Inferior parietal cortex (tissue), 1 donor: ENCODE data around the gene LDLRAP1.

Experiments
- DNase-seq: peaks from one replicate; pipeline ENCODE4 v3.0.0-alpha.2; 2016; ENCODE audit errors: extremely low spot score

The LDLRAP1 gene

DNA sequence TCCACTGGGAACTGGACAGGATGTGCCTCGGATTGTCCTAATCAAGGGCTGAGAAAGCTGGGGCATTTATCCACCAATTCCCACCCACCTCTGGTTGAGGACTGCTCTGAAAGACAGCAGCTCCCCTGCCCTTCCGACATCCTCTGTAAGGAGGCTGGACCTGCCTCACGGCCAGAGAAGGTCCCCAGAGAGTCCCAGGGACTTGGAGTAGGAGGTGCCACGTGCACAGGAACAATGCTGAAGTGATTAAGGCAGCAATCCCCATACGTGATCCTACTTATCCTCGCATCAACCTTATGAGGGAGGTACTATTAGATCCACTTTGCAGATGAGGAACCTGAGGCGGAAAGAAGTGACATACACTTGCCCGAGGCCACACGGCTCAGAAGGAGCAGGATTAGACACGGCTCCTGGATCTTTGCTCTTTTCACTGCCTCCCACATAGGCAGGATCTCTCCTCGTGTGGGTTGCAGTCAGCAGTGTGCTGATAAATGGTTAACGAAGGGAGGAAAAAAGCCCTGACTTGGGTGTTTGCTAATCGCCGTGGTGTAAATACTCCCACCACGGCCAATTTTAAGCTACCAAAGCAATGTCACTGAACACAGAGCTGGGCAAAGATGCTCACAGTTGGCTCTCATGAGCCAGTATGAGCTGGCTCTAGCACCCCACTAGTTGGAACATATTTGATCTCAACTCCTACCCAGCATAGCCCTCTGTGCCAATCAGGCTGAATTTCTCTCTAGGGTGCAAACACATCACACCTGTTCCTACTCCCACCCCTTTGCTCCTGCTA is 18.6 kb upstream of the LDLRAP1 start:
- DNase-seq = peak; percentile 30

DNA sequence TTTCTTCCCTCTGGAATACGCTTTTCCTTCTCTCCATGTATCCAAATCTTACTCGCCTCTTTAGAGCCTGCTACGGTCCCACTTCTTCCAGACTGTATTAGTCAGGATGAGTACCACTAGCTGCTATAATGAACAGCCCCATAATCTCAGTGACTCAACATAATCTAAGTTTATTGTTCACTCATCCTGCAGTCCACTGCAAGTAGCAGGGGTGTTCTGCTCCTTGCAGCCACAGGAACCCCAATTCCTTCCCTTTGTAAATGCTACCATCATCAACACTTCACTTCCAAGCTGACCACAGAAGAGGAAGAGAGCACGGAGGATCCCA is 18.1 kb upstream of the LDLRAP1 start:
- DNase-seq = no peak

DNA sequence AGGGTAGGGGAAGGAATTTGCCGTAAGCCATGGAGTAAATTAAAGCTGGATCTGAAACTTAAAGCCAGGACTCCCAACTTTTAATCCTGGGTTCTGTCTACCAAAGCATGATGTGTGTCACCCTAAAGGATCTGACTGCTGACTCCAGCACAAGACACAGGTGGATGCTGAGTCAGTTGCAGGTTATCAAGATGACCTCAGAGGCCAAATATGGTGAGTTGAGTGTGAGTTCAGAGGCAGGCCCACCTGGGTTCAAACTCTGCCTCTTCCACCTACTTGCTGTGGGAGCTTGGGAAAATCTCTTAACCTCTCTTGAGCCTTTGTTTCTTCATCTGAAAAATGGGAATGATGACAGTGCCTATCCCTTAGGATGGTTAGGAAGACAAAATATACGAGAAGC is 16.7 kb upstream of the LDLRAP1 start:
- no peak for DNase-seq

DNA sequence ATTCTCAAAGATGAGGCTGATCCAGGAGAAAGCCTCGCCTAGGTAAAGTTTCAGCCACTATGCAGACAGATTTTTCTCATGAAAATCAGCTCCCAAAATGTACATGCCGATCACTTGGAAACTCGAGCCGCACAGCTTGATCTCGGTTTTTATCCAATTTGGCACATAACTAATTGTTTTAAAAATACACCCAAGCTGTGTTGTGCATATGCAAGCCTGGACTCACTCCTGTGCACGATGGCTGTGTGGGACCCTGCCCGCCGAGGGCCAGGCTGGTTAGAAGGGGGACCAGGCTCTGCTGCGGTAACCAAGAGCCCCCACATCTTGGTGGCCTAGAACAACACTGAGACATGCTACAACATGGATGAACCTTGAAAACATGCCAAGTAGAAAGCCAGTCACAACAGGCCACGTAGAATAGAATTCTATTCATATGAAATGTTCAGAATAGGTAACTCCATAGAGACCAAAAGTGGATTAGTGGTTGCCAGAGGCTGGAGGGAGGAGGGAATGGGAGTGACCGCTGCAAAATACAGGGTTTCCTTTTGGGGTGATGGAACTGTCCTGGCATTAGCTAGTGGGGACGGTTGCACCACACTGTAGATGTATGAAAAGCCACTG is 16.1 kb upstream of the LDLRAP1 start:
- DNase-seq = no peak

DNA sequence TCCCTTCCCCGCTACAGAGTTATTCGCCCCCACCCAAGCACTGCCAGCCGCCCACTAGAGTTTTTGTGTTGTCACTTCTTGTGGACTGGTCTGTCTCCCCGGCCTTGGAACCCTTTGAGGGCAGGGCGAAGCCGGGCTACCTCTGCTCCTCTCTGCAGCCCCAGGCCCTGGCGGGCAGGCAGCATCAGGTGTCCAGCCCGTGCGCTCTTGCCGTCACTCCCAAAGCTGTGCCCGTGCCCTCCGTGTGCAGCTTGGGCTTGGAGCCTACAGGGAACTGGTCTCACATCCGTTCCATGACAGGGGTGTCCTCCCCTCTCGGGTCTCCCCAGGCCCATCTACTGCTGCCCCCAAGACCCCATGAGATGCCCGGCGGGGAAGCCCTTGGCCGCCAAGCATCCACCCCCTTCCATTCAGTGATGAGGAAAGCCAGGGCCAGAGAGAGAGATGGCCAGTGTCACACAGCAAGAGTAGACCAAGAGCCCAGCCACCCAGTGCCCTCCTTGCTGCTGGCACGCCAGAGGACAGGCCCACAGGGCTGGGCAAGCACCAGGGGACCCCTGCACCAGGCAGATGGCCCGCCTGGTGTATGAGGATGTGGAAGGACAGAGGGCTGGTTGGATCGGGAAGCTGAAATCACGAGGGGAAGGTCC is 15.3 kb upstream of the LDLRAP1 start:
- DNase-seq = no peak

DNA sequence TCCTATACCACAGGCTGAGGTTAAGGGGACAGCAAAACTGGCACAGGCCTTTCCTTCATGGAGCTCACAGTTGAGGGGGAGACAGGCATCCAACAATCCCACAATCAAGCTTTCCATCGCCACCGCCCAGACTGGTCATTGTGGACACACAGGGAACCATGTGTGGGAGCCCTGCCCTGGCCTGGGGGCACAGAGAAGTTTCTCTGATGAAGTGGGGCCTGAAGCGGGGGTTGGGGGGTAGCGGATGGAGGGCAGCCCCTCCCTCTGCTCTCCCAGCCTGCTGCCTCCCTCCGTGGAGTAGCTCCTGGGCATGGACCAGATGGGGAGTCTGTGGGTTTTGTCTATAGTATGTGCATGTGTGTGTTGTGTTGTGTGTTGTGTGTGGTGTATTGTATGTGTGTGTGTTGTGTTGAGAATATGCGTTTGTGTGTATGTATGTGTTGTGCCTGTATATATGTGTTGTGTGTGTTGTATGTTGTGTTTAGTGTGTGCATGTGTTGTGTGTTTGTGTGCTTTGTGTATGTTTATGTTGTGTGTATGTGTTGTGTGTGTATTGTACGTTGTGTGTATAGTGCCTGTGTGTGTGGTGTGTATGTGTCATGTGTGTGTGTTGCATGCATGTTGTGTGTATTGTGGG is 14.4 kb upstream of the LDLRAP1 start:
- no peak for DNase-seq

DNA sequence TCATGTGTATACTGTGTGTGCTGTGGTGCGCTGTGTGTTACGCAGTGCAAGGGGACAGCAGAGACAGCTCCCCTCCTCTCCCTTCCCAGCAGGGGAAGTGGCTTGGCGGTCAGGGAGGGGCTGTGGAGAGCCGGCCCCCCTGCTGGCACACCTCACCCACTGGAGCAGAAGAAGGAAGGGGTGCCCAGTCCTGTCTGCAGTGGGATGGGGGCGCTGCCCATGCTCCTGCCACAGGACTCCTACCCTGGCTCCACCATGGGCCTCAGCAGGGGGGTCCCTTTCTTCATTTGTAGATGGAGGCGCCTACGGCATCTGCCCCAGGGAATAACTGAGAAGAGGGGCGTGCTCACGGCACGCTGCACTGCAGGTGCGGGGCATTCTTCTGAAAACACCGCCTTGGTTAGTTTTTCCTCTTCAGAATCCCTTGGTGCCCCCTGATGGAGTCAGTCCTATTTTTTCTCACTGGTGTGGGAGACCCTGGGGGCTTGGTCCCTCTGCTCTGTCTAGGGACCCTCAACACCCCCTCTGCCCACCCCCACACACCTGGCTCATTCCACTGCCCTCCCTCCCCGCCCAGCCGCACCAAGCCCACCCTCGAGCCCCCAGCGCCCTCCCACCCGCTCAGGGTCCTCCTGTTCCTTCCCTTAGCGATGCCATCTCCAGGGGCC is 13.8 kb upstream of the LDLRAP1 start:
- no peak for DNase-seq

DNA sequence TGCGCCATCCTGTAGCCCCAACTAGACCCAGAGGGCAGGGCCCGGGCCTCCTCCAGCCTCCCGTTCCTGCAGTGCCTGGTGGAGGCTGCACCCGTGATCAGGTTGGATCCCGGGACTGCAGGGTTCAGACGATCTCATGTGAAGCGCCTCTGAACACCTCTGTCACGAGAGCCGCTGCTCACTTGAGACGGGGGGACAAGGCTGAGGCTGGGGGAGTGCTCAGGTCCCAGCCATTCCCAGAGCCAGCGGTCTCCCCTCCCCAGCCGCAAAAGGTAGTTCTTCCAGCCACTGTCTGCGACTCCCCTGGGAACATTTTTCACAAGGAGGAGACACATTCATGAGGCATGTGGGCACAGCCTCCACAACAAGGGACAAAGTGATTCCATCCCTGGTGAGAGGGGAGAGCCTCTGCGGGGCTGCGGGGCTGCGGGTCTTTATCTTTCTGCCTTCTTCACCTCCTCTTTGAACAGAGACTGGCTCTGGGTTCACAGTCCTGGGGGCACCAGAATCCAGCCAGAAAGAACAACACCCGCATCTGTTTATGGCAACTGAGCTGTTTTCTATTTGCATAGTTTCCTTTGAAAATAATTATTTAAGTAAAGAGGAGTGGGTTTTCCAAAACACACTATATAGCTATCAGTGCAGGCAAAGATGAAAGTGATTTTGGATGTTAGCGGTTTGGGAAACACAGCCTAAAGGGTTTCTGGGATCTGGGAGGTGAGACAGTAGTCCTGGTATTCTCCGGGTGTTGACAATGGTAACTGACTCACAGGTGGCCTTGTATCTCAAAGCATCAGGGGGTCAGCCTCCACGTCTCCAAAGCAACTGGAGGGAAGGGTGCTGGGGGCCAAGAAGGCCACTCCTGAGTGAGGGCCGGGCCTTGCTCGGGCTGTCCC is 13.0 kb upstream of the LDLRAP1 start:
- DNase-seq = no peak

DNA sequence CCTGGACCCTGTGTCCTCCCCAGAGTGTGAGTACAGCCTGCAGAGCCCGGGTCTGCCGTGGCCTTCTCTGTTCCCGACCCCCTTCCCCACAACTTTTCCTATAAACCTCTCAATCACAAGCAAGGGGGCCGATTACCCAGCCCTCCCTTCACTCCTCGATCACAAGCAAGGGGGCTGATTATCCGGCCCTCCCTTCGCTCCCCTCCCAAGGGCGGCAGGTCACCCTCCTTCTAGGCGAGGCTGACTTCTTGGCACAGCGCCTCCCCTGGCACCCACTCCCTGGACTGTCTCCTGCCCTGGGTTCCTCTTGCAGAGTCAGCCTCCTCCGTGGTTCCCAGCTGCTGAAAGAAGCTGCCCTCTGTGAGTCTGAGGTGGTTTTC is 12.3 kb upstream of the LDLRAP1 start:
- DNase-seq = no peak

DNA sequence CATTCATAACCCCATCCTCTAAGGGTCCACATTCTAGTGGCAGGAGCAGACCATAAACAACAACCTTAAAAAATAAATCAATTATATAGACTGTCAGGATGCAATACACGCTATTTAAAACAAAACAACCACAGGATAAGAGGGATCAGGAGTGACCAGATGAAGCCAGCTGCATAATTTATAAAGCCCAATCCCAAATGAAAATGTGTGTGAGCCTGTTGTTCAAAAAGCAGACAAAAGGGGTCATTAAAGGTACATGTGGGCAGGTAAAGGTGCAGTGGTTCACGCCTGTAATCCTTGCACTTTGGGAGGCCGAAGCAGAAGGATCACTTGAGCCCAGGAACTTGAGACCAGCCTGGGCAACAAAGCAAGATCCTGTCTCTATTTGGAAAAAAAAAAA is 10.4 kb upstream of the LDLRAP1 start:
- DNase-seq = no peak

DNA sequence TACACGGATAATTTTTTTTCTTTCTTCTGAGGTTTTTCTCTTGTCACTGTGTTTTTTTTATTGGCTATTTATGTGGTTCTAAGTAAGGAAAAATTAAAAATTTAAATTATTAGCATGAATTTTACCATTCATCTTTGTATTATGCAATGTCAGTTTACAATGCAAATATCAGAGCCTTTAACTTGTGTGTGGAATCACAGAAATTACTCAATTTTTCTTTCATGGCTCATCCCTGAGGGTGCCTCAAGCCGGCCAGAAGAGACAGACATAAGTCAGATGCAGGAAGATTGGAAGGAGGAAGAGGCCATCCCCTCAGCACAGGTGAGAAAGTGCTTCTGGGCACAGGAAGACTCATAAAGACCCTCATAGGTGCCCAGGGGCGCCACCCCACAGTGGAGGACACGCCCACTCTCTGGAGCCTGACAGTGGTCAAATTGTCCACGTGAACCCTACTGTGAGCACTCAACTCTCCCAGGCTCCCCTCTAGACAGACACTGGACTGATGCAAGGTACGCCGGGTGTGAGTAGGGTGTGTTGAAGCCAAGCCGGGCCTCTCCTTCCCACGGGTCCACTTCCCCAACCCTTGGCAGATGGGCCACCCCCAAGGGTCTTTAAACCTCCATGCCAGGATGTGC is 9.5 kb upstream of the LDLRAP1 start:
- DNase-seq = no peak

DNA sequence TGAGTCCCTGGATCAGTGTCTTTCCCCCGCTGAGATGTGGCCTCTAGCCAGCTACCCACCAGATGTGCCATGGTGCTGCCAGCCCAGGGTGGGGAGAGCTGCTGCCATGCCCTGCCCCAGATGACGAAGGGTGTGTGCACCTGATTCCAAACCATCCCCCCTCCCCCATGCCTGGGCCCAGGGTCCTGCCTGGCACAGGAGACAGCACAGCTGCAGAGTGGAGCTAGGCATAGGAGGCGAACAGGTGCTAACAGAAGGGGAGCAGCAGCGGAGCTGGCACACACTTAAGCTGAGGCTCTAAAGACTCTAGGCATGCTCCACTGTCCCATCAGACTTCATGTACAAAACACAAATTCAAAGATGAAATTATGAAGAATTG is 9.0 kb upstream of the LDLRAP1 start:
- no peak for DNase-seq

DNA sequence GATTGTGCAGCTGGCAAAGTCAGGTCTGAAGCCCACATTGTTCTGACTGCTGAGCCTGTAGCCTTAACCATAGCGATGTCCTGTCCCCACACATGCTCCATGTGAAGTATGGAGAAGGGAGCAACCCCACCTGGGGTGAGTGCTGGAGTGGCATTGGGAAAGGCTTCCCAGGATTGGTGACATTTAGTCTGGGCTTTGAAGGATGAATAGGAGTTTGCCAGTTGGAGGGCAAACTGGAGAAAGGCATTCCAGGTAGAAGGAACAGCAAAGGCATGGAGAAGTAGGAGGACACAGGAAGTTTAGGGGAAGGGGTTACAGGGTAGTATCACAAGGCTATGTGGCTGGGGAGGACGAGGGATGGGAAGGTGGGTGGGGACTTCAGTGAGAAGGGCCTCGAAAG is 7.3 kb upstream of the LDLRAP1 start:
- no peak for DNase-seq

DNA sequence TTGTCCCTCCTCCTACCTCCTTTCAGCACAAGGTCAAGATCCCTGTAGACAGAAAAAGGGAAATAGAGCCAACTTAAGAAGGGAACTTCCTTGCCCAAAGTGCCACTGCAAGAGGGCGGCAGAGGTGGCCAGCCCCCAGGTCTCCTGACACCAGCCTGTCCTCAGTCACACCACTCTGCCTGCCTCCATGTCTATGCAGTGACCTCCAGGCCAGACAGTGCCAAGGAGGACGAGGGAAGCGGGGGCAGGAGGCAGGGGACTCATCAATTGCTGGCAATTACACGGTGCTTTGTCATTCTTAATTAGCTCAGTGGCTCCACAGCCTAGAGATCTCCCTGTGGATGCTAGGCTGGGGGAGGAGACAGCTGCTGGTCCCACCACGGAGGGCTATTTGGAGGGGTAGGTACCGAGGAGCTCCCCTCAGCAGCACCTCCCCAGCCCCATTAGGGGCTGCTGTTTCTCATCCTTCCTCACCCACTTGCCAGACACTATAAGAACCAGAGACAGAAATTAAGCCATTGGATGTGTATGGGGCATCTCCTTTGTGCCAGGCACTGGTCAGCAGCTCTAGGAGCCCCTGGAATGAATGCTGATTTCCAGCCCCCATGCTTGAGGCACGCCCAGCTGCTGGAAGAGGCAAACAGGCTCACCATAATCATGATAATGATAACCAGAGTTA is 6.1 kb upstream of the LDLRAP1 start:
- DNase-seq = no peak

DNA sequence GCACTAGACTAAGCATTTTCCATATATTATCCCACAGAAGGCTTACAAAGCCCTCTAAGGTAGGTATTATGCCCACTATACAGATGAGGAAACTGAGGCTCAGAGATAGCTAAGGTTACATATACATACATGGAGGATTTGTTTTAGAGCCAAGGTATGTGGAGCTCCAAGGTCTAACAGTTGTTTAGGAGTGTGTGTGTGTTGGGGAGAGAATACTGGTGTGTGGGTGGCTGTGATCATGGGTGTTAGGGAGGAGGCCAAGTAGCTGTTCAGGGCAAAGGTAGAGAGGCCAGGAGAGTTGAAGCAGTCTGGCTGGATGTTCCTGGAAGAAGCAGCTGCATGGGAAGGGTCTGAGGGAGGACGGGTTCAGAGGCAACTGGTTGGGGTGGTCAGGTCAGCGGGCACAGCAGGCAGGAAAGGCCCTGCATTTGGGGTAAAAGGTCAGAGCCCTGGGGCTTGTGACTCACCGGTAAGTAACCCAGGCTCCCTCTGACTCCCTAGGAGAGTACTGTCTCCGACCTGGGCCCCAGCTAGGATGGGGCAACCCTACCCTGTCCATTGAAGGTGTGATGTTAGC is 5.1 kb upstream of the LDLRAP1 start:
- DNase-seq = no peak

DNA sequence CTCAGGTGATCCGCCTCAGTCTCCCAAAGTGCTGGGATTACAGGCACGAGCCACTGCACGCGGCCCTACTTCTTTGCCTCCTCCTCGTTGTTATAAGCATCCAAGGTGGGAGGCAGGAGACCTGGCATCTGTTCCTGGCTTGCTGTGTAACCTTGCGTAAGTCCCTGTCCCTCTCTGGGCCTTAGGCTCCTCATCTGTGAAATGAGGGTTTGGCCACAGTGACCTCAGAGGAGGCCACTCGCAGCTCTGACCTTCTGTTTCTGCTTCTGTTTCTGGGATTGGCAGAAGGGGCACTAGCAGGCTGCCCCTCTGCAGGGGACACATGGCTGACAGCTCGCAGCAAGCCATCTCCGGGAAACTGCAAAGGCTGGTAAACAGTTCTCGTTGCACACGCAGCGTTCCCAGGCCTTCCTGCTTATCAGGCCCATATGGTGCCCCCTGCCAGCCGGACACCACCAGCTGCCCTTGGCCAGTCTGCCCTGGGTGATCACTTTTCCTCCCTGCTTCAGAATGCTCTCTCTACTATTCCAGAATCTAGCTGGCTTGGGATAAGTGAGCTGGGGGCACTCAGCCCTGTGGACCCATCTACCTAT is 2.6 kb upstream of the LDLRAP1 start:
- no peak for DNase-seq

DNA sequence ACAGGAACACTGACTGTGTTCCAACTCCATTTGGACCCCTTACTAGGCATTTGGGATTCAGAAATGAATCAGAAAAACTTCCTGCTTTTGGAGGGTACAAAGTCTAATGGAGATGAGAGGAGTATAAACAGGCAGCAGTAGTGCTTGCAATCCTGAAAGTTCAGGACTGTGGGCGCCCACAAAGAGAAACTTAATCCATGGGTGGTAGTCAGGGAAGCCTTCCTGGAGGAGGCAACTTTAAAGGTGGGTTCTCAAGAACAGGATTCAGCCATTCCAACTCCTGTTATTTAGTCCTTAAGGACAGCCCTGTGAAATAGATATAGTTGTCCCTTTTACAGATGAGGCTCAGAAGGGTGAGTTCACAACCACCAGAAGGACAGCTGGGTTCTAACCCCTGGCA is 2.0 kb upstream of the LDLRAP1 start:
- DNase-seq = no peak

DNA sequence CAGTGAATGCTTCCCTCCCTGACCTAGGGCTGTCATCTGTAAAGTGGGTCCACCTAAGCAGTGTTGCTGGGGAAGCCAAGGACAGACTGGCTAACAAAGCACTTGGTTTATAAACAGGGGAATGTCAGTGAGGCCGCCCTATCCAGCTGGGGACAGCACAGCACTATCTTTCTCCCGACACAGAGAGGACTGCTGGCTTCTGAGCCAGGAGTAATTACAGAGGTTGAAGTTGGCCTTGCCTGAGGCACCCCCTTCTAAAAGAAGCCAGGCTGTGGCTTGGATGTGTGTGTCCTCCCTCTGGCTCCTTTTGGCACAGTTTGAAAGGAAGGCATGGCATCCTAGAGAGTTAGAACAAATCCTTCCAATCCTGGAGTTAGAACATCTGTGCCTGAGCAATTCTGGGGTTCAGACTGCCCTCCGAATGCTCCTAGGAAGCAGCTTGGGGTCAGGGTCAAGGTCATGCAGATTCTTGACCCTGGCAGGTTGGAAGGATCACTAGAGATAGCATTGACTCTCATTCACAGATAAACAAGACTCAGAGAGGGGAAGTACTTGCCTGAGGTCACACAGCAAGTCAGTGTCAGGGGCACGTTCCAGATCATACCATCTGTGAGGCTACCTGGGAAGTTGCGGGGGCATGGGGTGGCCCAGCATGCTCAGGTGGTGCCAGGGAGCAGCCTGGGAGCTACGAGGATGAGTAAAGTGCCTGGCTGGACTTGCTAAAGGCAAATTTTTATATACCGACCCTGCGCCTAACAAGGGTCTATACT is 1.3 kb upstream of the LDLRAP1 start:
- DNase-seq = no peak

DNA sequence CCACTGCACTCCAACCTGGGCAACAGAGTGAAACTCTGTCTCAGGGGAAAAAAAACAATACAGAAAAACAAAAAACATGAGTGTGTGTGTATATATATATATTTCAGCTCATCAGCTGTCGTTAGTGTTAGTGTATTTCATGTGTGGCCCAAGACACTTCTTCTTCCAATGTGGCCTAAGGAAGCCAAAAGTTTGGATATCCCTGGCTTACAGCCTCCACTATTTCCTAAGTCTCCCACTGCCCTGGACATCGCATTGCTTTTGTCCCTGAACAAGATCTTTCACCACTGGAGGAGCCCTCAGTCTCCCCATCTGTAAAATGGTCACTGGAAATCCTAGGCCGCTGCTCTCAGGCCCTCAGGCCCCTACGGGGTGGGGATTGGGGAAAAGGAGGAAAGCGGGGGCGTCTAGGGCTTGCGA is 391 bp upstream of the LDLRAP1 start:
- no peak for DNase-seq
